Hematopoietic multipotent progenitor cell treated with erythropoietin and hydrocortisone succinate and interleukin-3 and kit ligand, for 4 days (in vitro differentiated cells): Measurements from ENCODE around the gene SETBP1.

Source experiments
- DNase-seq: peaks from one replicate; pipeline ENCODE4 v3.0.0-alpha.2; 2015

The SETBP1 gene

DNA sequence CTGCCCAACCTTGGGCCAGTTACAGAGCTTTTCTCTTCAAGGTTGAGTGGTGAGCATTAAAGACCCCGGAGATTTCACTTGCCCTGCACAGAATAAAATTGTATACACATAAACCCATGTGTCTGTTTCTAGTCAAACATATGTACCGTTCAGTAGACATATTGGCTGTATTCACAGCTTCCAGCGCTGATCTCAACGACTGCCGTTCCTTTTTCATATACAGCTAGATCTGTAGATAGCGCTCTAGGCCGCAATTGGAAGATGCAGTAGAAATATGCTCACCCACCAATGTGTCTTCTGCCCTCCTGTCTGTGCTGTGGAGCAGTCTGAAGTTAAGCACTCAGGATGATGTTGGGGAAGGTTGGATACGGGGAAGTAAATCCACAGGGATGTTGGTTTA is 317.7 kb downstream of the SETBP1 start:
- no peak for DNase-seq

DNA sequence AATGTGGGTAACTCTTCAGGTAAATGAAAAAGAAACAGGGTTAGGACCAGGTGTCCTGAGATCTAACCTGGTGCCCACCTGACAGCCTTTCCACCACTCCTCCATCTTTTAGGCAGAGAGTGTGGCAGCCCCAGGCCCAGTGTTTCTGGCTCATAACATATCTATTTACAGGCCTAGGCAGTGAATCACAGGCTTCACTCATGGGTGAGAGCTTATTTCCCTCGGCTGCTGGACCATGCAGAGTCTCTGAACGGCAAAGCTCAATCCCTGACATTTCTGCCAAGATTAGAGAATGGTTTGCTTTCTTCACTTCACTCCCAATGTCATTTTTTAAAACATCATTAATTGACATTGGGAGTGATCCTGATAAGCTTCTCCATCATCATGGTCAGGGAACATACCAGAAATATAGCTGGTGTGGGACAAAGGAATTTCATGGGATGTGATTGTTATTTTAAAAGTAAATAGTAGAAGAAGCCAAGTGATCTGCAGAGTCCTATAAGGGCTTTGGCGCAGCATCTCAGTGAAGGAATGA is 323.9 kb downstream of the SETBP1 start:
- no peak for DNase-seq

DNA sequence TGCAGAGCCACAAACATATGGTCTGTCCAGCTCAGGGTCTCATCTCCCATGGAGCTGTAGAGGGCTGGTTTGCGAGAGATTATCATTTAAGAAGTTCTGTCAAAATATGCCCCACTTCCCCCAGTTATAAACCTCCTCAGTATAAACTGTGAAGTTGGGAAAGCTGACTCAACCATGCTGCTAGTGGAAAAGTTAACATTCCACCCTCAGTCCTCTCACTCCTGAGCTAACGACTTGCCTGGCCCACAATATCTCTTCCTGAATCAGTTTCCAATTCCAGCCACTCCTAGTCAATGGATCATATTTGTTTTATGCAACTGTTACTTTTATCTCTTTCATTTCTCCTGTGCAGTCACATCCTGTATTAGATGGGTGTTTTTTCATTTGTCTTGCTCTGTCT is 326.2 kb downstream of the SETBP1 start:
- DNase-seq: no peak

DNA sequence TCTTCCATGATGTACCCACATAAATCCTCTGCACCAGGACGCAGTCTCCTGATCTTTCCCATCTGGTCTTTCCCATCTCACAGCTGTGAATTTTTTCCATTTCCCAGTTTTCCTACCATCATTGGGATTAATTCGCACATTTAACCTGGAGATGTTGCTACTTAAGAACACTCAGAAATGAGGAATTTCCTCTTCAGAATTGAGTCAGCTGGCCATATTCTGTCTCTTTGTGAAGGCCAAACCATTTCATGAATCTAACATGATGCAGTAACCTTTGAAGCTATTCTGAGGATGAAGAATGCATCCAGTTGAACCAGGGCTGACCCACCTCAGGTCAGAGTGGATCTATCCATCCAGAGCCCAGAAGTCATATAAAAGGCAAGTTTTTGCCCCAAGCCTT is 326.8 kb downstream of the SETBP1 start:
- no peak for DNase-seq

DNA sequence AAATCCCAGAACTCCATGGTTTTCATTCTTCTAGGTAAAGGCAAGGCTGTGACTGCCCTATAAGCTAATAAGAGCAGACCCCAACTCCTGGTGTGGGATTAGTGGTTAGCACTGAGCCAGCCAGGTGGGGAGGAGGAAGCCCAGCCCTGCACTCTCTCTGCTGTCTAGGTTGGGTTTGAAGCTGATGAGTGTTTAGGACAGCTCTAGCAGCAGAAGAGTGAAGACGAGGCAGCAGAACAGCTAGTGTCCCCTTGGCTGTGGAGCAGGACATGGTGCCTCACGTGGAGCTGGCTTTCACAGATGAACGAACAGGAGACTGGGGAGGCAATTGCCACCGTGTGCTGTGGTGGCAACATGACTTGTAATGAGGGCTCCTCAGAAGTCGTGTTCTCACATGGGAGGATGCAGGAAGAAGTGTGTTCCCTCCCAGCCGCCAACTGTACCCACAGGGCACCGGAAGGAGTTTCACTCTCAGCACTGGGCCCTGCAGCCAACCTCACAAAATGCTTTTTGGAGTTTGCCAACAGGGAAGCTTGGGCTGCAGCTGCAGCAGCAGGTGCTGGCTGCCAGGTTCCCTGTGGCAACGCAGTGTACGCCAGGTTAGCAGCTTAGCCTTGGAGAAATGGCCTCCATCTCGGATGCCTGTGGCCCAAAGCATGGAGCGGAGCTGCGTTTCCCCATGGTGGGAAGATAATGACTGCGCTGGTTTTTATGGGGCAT is 328.2 kb downstream of the SETBP1 start:
- DNase-seq: no peak

DNA sequence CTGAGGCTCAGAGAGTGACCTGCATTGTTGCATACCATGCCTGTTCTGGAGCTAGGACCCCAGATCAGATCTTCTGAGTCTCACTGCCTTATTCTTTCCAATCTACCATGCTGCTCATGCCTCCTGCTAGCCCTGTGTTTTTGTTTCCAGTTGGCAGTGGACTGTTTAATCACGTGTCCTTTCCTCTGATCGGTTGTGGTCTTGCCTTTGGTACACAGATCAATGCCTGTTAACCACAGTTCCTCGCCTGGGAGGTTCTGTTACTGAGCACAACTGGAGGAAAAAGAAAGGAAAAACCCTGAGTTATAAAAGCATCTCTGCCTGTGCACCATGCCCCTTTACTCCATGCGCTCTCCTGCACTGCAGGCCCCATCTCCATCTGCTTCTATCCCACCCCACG is 329.1 kb downstream of the SETBP1 start:
- no peak for DNase-seq

DNA sequence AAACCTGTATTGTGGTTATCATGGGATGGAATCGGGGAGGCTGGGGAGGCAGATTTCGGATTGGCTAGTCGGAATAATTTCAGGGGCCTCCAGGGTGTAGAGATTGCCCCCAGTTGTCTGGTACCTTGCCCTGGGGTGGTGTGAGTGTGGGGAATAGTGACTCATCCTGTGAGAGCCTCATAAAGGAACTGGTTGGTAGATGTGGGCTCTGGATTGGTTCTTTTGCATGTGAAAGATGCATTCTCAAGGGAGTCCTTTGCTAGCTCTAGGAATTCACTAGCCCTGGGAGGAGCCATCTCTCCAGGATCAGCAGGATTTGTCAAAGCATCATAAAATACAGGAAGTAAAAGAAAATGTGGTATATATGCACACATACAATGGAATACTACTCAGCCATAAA is 331.6 kb downstream of the SETBP1 start:
- DNase-seq: no peak

DNA sequence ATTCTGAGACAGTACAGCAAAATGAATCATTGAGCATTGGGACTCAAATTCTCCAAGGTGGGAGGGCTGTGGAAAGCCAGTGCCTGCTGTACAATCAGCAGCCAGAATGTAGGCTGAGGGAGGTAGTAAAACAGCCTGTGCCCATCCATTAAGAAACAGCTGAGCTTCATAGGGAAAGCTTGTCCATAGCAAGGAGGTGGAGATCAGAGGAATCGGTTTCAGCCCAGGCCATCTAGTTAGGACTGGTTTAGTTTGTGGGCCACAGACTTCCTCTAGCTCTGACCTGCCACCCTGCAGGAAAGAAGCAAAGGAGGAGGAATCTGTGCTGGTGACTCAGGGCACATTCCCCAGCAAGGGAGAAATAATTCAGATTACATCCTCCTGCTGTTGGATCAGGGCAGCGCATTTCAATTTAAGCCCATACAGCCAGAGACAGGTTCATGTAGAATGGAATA is 333.4 kb downstream of the SETBP1 start:
- no peak for DNase-seq

DNA sequence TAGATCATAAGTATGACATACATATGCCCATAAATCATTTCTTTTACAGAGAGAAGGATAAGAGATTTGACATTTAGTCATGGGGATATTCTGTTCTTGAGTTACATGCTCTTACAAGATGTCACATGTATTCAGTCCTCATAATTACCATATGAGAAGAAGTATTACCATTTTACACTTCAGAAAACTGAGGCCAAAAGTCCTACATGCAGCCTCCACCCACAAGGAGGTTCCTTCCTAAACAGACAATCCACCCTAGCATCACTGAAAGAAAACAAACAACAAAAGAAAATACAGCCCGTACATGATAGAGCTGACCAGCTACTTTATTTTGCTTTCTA is 335.1 kb downstream of the SETBP1 start:
- no peak for DNase-seq

DNA sequence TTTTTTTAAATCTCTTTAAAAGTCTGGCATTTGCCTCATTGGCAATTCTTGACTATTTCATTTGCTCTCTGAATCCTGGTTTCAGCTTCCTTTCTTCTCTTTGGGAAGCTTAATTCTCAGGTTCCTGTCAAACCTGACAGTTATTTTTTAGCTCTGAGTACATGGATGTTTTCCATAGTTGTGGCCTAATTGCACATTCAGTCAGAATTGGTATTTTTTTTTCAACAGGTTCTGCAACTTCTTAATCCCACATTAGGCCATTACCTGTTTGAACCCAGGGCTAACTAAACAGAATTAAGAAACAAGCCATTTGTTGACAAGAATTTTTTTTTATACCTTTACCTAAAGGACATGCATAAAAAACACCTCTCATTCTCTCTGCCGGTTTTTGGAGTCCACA is 338.8 kb downstream of the SETBP1 start:
- no peak for DNase-seq

DNA sequence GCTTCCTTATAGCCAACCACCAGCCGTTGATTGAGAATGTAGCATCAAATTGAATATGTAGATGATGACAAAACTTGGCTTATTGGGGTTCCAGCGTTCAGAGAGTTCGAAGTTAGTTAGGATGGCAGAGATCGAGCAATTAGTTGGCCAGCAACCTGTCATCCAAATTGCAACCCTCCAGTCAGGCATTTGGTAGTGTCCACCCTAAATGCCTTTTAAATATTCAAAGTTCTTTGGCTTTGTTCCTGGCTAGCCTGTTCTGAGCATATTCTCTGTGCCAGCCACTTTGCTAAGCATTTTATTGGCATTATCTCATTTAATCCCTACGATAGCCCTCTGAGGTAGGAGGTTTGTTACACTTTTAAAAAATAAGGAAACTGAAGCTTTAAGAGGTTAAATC is 342.8 kb downstream of the SETBP1 start:
- DNase-seq: no peak

DNA sequence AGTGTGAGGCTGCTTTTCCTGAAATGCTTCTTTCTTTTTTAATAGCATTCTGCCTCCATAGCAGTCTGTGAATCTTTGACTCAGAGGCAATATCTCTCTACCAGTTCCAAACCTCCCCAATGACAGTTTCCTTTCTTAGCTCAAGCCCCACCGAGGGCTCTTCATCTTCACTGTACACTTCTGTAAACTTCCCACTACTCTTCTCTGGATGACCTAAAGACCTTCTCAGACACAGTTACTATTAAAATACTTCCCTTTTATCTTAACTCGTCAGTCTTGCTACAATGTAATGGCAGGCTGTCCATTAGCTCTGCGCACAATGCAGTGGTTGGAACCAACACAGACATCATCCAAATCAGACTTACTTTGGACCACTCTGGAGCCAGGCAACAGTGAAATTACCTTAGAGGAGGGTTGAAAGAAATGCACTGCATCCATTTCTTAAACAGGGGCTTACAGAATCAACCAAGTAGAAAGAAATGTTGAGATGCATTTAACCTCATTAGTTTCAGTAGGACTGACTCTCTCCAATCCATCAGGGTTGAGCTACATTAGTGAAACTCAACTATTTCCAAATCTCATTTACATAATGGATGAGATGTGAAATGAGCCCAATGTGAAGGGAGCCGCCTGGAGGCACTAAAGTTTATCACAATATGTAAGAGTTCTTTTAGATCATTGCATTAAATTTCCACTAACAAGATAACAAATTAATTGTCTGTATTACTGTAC is 343.8 kb downstream of the SETBP1 start:
- DNase-seq: no peak

DNA sequence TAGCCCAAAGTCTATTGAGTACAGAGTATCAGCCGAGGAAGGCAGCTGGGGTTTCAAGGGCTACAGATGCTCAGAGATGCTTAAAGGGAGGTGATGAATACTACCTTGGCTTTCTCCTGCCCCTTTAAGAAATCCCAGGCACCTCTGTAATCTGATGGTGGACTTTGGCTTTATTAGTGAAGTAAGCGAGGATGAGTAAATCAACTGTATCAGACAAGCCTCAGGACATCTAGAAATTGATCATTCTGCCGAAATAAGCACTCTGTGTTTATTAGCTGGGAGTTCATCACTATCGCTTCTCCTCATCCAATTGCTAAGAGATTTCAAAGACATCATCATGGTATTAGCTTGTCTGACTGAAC is 344.4 kb downstream of the SETBP1 start:
- DNase-seq: no peak

DNA sequence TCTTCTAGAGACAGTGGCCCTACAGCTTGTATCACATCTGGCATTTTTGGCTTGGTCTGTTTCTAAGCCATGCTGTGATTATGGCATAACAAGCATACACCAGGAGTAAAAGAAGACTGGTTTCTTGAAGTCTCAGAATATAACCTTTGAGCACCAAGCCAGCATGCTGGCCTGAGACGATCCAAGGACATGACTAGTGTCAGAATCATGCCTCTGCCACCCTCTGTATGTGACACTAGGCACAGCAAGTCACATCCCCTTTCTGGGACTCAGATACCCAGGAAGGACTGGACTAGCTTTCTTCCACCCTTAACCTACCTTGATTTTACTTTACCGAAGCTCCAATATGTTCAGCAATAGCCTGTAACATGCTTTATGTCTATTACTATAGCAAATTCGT is 345.5 kb downstream of the SETBP1 start:
- peak; percentile 10 for DNase-seq

DNA sequence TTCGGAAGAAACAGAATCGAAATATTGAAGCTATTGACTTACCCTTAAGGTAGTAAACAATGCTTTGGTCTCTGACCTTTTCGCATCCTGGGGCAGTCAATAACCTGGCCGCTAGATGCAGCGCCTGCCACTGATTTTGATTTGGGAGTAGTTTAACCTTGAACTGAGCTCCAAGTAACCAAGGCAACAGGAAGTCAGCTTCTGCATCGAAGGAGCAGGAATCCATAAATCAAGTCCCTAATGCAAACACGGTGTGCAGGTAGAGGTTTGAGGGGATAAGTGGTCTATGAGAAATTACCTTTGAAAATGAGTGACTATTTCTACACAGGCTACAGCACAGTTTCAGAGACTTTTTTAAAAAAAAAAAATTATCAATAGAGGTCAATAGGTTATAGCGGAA is 353.5 kb downstream of the SETBP1 start:
- DNase-seq: no peak

DNA sequence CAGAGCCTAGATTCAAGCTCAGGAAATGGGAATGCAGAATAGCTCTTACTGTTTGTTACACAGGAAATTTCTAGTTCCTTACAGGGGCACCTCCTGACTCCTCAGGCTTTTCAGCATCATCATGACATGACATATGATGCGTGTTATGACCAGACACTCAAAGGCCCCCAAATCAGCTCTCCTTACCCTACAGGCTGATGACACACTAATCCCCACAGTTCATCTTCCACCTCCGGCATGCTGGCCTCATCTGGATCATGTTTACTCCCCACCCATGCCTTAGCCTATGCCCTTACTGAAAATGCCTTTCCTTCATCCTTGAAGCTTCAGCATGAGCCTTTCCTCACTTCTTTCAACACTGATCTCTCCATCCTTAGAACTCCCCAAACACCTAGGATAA is 356.9 kb downstream of the SETBP1 start:
- DNase-seq: no peak

DNA sequence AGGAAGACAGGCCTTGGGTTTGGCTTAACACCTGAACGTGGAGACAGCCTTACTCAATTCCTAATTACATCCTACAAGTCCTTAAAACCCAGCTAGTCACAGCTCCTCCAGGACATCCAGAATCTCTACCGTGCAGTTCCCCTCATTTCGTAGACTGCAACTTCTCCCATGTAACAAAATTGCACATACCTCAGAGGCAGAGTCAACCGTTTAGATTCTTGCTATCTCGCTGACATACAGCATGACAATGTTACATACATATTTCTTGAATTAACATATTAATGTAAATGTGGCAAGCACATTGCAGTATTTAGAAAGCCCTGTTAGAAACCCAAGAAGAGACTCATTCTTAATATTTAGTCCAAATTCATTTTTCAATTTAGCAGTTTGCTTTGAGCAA is 358.7 kb downstream of the SETBP1 start:
- DNase-seq: no peak

DNA sequence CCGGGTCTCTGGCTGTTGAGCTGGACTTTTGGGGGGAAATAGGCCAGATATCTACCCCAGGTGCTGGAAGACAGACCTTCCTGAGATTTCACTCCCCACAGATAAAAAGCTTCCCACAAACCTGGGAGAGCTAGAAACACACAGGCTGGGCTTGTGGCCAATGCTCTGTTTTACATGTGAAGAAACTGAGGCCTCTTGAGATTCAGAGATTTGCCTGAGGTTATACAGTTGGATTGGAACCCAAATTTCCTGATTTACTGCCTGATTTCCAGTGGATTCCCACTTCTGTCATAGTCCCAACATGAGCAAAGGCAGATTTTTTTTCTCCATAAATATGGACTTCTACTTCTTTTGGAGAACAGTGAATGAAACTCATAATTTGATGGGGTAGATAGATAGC is 360.2 kb downstream of the SETBP1 start:
- no peak for DNase-seq

DNA sequence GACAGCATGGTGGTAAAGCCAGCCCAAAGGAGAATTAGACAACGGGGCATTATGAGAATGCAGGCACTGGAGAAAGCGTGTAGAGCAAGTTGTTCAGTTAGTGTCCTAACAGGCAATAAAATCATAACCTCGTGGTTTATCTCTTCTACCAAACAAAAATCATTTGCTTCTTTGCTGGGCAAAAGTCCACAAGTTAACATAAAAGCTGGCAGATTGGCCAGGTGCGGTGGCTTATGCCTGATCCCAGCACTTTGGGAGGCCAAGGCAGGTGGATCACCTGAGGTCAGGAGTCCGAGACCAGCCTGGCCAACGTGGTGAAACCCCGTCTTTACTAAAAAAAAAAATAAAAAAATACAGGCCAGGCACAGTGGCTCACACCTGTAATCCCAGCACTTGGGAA is 364.1 kb downstream of the SETBP1 start:
- no peak for DNase-seq

DNA sequence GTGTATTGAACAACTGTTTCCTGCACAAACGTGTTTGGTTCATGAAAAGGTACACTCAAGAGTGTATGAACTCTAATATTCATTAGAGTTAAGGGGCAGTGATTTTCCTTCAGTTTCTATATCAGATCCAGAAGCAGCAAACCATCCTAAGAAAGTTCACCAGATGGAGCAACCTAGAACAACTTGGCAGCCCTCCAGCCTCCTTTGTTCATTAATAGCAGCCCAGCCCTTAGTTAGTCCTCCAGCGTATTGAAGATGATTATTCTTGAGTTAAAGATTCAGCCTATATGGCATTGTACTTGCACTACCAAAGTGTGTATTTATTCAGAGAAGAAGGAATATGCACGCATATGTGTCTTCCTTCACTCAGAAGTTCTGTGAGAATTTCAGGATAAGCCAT is 365.5 kb downstream of the SETBP1 start:
- DNase-seq: no peak

DNA sequence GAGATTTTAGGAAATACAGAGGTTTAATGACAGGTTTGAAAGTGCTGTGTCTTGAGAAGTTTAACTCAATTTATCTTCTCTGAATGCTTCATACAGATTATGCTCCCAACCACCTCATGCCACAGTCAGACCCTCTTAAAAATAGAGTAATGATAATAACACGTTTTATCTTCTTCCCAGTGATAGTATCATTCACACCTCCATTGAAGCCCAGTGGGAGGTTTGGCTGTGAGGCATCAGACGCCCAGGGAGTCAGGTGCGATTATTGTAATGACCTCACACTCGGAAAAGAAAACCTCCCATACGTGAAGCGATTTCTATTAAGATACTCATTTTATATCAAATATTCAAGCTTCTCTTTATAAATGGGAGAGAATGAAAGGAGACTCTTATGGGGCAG is 366.3 kb downstream of the SETBP1 start:
- no peak for DNase-seq

DNA sequence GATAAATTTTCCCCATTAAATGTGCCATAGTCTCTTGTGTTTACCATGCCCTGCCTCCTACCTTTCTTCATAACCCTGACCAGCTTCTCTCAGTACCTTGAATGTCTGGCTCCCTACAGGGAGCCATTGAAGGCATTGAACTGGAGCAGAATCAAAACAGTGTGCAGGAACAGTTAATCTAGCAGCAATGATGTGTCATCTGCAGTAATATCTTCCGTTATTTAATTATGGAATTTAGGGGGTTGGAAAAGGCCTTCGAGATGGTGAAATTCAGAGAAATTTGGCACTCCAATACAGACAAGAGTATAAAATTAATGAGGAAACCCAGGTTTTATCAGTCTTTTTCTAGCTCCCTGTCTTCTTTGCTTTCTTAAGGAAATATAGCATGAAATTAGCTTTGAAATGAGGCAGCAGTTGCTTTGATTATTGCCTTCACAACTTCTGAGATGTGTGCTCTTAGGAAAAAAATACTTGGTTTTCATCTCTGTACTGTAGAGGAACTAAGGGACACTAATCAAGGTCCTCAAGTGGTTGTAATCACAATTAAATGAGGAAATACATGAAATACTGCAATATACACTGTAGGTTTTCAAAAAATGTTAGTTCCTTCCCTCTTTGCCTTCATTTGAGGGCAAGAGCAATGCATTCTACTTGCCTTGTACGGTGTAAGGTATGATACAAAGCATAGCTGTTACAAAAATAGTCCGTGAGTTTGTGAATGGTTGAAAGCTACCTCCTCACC is 369.1 kb downstream of the SETBP1 start:
- DNase-seq: no peak

DNA sequence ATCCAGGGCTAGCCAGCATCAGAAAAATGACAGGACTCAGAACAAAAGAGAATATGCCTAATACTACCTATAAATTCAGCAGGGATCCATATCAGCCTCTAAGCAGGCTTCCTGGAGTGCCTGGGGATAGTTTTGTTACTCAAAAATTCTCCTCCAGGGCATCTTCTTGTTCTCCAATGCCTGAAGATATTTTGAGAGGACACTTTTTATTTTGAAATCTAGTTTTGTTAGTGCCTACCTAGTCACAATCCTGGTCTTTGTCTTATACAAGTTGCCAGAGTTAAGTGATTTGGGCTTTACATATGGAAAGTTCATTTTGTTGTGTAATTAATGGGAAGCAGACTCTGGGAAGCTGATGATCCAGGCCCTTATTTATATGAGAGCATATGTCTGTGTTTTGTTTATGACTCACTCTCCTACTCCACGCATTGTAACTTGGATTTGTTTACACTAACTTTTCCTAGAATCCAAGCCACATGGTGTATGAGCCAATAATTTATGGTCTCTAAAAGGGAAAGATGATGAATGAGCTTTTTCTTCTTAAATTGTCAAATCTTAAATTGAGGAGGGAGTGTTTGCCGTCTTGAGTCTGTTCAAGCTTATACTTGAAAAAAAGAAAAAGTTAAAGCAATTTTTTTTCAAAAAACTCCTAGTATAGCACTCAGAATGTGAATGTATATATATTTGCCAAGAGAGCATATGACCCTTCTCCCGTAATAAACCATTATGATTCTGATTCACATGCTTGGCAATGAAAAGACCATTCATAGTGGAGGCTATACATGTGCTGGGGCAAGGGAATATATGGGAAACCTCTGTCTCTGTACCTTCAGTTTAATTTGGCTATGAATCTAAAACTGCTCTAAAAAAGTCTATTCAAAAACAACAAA is 370.3 kb downstream of the SETBP1 start:
- DNase-seq: no peak
